ENCODE results near the gene VPS36. TPM values are rescaled to one million over a fixed set of nuclear protein-coding genes. Genes with fewer than 3 reads are reported as not detected.

Gene VPS36
- total RNA-seq, 1 experiment from 2014 or later = 29.2 TPM

DNA sequence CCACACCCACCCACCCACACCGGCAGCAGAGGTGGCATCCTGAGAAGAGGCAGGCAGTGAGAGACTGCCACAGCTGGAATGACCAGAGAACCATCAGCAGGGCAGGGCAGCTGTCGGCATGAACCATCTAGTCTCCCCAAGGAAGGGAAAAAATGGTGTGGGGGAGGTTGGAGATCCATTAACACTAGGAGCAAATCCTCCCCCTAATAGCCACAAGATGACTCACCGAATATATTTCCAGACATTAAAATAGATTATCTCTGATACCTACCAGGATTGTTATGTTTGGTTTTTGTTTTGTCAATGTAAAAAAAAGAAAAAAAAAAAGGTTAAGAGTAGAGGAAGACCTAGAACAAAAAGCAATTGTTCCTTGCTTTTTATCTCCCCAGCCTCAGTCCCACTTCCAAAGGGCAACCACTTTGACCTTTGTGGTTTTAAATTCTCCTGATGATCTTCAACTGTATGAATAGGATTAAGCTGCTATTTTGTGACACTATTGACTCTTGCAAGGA lies 78.6 kb downstream of the VPS36 start:
- TF ChIP-seq CTCF (conservative IDR thresholded peaks at IDR 0.05) = no peak
- Mint-ChIP-seq H3K27me3 (ENCODE audit: low read depth) (no peaks in the 10 kb centered on the region), H3K9me3 (no peaks in the 10 kb centered on the region), H3K27ac (no peak overlapping the region; a peak in 1 of 7 replicates), H3K4me1 (peaks cover 10 to 15% of the 10 kb centered on the region in 2 experiments), H3K4me3 (no peak overlapping the region), H3K36me3 (ENCODE audit: insufficient read depth in 1 of 3, low read depth in 3 of 3) (no peaks in the 10 kb centered on the region)
- no peak overlapping the region for H3K14ac ChIP-seq (ENCODE audit: insufficient read depth, low read length)
- H3K27ac ChIP-seq (ENCODE audit: insufficient read length, low read depth, low read length) = no peak overlapping the region
- H3K4ac ChIP-seq (ENCODE audit: low read depth, low read length) = no peak overlapping the region
- no peak overlapping the region for H2BK120ac ChIP-seq (ENCODE audit: low read depth, low read length, poor library complexity, severe bottlenecking)
- no peak overlapping the region for H2BK20ac ChIP-seq (ENCODE audit: low read depth, low read length, poor library complexity, severe bottlenecking)
- no peak overlapping the region for H3T11ph ChIP-seq (ENCODE audit: low read length)
- no peak overlapping the region for H3K9ac ChIP-seq (ENCODE audit: extremely low read depth, insufficient read length, low read length)
- no peaks in the 10 kb centered on the region for H3K27me3 ChIP-seq (ENCODE audit: insufficient read depth, low read length)
- H3K18ac ChIP-seq (ENCODE audit: insufficient read length, low read depth, low read length) = no peak overlapping the region
- WGBS (ENCODE audit: extremely low coverage, insufficient read length, low lambda C conversion rate) = no CpG with 5 or more reads among the region's 3 CpGs
- H4K91ac ChIP-seq (ENCODE audit: insufficient read length, low read depth, low read length) = no peak overlapping the region
- H3K79me2 ChIP-seq (ENCODE audit: insufficient read depth, low read length) = no peaks in the 10 kb centered on the region
- H3K79me1 ChIP-seq (ENCODE audit: insufficient read depth, low read depth, low read length, poor library complexity, severe bottlenecking) = no peaks in the 10 kb centered on the region
- no peak overlapping the region for H3K56ac ChIP-seq (ENCODE audit: insufficient read length, low read depth, low read length)
- H3K23ac ChIP-seq (ENCODE audit: insufficient read length, low read depth, low read length) = no peak overlapping the region
- H3K9me3 ChIP-seq (ENCODE audit: control insufficient read depth, low read depth, low read length) = no peaks in the 10 kb centered on the region
- no peak overlapping the region for H2BK12ac ChIP-seq (ENCODE audit: insufficient read length, low read depth, low read length)
- no peaks in the 10 kb centered on the region for H3K23me2 ChIP-seq (ENCODE audit: insufficient read length, low read depth, low read length, poor library complexity, severe bottlenecking)
- H2BK5ac ChIP-seq (ENCODE audit: insufficient read length, low read length) = no peak overlapping the region
- DNase-seq = no peak
- H2AFZ ChIP-seq (ENCODE audit: low read length) = no peak overlapping the region
- H4K5ac ChIP-seq (ENCODE audit: insufficient read length, low read depth, low read length) = no peak overlapping the region
- H3K4me2 ChIP-seq (ENCODE audit: insufficient read depth, insufficient read length, low read length) = no peak overlapping the region
- H2BK15ac ChIP-seq (ENCODE audit: low read depth, low read length) = no peak overlapping the region; the same call in 1 of the 2 replicates
- H3K4me1 ChIP-seq (ENCODE audit: insufficient read depth, low read length) = no peaks in the 10 kb centered on the region
- no peak overlapping the region for H2AK5ac ChIP-seq (ENCODE audit: insufficient read length, low read length)
- H4K8ac ChIP-seq (replicated peaks; ENCODE audit: insufficient read length, low read depth, low read length) = no peak overlapping the region
- no peaks in the 10 kb centered on the region for H4K20me1 ChIP-seq (ENCODE audit: control insufficient read depth, insufficient read depth, insufficient read length)
